Measurements from ENCODE around the gene ATP6V0A1. TPM values are rescaled to one million over a fixed set of nuclear protein-coding genes. Genes with fewer than 3 reads are reported as not detected.
A peak's percentile ranks its signal among the peaks of the same experiment; 100 is the strongest.

The ATP6V0A1 gene
- total and polyA plus RNA-seq, 2 of the 4 experiments (the other 2 are of a cell fraction), result 18.8 to 34.0 TPM

GRCh38 chr17:42513686-42514085 lies 55.0 kb downstream of the ATP6V0A1 start:
- peak overlapping the region; percentile 94 for H3K27ac ChIP-seq (ENCODE audit: insufficient read depth, low read length)
- intact Hi-C loops (cut with micrococcal nuclease) (no loop called here), in situ Hi-C loops (cut with MboI; ENCODE audit: low sequenced_read_pairs) (no loop called here), dilution Hi-C loops (cut with HindIII; ENCODE audit: low sequenced_read_pairs, unreplicated experiment) (no loop called here)
- no peak for TF ChIP-seq CHD1 (IDR thresholded peaks at IDR 0.05; ENCODE audit: low read depth, low read length)
- DNase-seq, result no peak
- no peaks in the 10 kb centered on the region for H3K9me3 ChIP-seq (ENCODE audit: control insufficient read depth, insufficient read depth, low read length)
- no peak overlapping the region for H3K56ac ChIP-seq (ENCODE audit: extremely low read depth, insufficient read depth, low read length)
- H3K79me1 ChIP-seq (ENCODE audit: low read depth in 1 of 2, low read length in 2 of 2), result peaks cover 0 to 35% of the 10 kb centered on the region in 2 experiments; a peak in 2 of 4 replicates
- H4K8ac ChIP-seq (ENCODE audit: low read depth in 2 of 2, low read length in 2 of 2), result peak overlapping the region in 1 of 2 experiments; percentile 77; a peak in 1 of 4 replicates
- no peak overlapping the region; the same call in 1 of the 2 replicates for H3K4me2 ChIP-seq (ENCODE audit: low read depth, low read length)
- H4K20me1 ChIP-seq (ENCODE audit: insufficient read depth, low read length), result no peaks in the 10 kb centered on the region
- H2AFZ ChIP-seq (replicated peaks; ENCODE audit: low read length, poor library complexity), result no peak overlapping the region
- no peak overlapping the region for H3K4me3 ChIP-seq (ENCODE audit: insufficient read depth, low read depth, low read length)
- H3K14ac ChIP-seq (replicated peaks; ENCODE audit: low read depth, low read length), result peak overlapping the region; percentile 64; the same call in 1 of the 2 replicates
- no peaks in the 10 kb centered on the region for H3K27me3 ChIP-seq (ENCODE audit: control insufficient read depth, insufficient read depth, low read length)
- ChIA-PET POLR2A (ENCODE audit: unreplicated experiment) (no interaction called here), CTCF (no interaction called here)
- peak overlapping the region; percentile 81 for H2AK5ac ChIP-seq (ENCODE audit: low read depth, low read length)
- H2AK9ac ChIP-seq (replicated peaks; ENCODE audit: low read depth, low read length, poor library complexity), result no peak overlapping the region
- H2BK120ac ChIP-seq (ENCODE audit: low read depth, low read length), result peak overlapping the region; percentile 85
- peaks cover 24% of the 10 kb centered on the region for H3K9me1 ChIP-seq (ENCODE audit: insufficient read depth, low read length)
- H3K4ac ChIP-seq (ENCODE audit: low read depth, low read length), result peak overlapping the region; percentile 78
- peak overlapping the region; percentile 68 for H2BK5ac ChIP-seq (ENCODE audit: low read depth, low read length, poor library complexity, severe bottlenecking)
- 100% methylated on average over 3 of the region's 11 CpGs; no CpG with 5 or more reads in 1 of the 2 experiments for WGBS, 2 experiments (ENCODE audit: extremely low coverage in 2 of 2, insufficient read length in 1 of 2)
- H3K36me3 ChIP-seq (ENCODE audit: control insufficient read depth, insufficient read depth, low read length), result peaks cover 14% of the 10 kb centered on the region
- peaks cover 44% of the 10 kb centered on the region for H3K4me1 ChIP-seq (ENCODE audit: control insufficient read depth, insufficient read depth, low read length)
- BruUV-seq (replicated peaks), result no TSS peak
- ATAC-seq (ENCODE audit: low read depth), result no peak
- peak overlapping the region; percentile 57 for H3K9ac ChIP-seq (ENCODE audit: low read depth, low read length)
- H2BK20ac ChIP-seq (ENCODE audit: low read depth, low read length), result peak overlapping the region; percentile 62
- peak overlapping the region; percentile 39; the same call in 1 of the 2 replicates for H4K5ac ChIP-seq (ENCODE audit: low read depth, low read length)
- peak overlapping the region; percentile 78 for H4K91ac ChIP-seq (ENCODE audit: insufficient read depth, low read depth, low read length)
- peak overlapping the region; percentile 92 for H3K18ac ChIP-seq (ENCODE audit: low read depth, low read length)
- H2BK15ac ChIP-seq (ENCODE audit: low read depth, low read length), result peak overlapping the region; percentile 51; the same call in 1 of the 3 replicates
- H3K23ac ChIP-seq (ENCODE audit: low read depth, low read length), result peak overlapping the region; percentile 88; the same call in 1 of the 2 replicates

Data from IMR-90 (cell line).